ENCODE results near the gene HINT3.
"Not testable (repeated sequence)": the region's sequence is repeated elsewhere in the genome, so short reads cannot be mapped to it uniquely, and the experiment has no call there.

Gene HINT3

DNA sequence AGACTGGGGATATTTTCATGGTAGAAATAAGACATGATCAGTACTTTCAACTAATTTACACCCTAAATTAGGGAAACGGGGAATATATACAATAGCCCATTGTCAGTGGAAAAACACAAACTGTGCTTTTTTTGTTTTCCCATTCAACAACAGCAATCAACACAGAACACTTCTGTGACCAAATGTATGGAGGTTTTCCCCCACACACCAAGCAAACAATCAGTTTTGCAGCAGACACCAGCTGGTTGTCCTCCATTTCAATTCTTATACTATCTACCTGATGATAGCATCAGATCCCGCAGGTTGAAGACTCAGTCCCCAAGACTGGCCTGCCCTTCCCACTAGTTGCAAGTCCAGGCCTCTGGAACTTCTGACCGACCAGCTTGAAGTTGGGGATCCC lies 4.5 kb downstream of the HINT3 start:
- DNase-seq (ENCODE audit: low read depth): no peak
- H3K4me3 ChIP-seq (ENCODE audit: low read length): no peak overlapping the region
- TF ChIP-seq, protein P1, sequence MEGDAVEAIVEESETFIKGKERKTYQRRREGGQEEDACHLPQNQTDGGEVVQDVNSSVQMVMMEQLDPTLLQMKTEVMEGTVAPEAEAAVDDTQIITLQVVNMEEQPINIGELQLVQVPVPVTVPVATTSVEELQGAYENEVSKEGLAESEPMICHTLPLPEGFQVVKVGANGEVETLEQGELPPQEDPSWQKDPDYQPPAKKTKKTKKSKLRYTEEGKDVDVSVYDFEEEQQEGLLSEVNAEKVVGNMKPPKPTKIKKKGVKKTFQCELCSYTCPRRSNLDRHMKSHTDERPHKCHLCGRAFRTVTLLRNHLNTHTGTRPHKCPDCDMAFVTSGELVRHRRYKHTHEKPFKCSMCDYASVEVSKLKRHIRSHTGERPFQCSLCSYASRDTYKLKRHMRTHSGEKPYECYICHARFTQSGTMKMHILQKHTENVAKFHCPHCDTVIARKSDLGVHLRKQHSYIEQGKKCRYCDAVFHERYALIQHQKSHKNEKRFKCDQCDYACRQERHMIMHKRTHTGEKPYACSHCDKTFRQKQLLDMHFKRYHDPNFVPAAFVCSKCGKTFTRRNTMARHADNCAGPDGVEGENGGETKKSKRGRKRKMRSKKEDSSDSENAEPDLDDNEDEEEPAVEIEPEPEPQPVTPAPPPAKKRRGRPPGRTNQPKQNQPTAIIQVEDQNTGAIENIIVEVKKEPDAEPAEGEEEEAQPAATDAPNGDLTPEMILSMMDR (conservative IDR thresholded peaks at IDR 0.05; ENCODE audit: low read length): no peak

- TF ChIP-seq, protein P1 (conservative IDR thresholded peaks at IDR 0.05; ENCODE audit: low read length): no peak
- no peak overlapping the region for H3K4me3 ChIP-seq (ENCODE audit: low read length)
- no peak for DNase-seq (ENCODE audit: low read depth)
Measured at GRCh38 chr6:125962900-125963497, 6.4 kb downstream of the HINT3 start.

GRCh38 chr6:125963817-125964216 lies 7.2 kb downstream of the HINT3 start:
- DNase-seq (ENCODE audit: low read depth): no peak
- TF ChIP-seq, protein P1 (conservative IDR thresholded peaks at IDR 0.05; ENCODE audit: low read length): no peak
- no peak overlapping the region for H3K4me3 ChIP-seq (ENCODE audit: low read length)

- TF ChIP-seq, protein P1 (conservative IDR thresholded peaks at IDR 0.05; ENCODE audit: low read length): no peak
- H3K4me3 ChIP-seq (ENCODE audit: low read length): no peak overlapping the region
- DNase-seq (ENCODE audit: low read depth): no peak
Measured at GRCh38 chr6:125966569-125966968, 10.0 kb downstream of the HINT3 start.

DNA sequence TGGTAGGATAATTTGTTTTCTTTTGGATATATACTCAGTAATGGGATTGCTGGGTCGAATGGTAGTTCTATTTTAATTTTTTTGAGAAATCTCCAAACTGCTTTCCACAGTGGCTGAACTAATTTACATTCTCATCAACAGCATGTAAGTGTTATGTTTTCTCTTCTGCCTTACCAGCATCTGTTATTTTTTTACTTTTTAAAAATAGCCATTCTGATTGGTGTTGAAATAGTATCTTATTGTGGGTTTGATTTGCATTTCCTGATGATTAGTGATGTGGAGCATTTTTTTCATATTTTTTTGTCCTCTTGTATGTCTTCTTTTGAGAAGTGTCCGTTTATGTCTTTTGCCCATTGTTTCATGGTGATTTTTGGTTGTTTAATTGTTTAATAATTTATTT lies 11.9 kb downstream of the HINT3 start:
- no peak for DNase-seq (ENCODE audit: low read depth)
- H3K4me3 ChIP-seq (ENCODE audit: low read length): no peak overlapping the region
- TF ChIP-seq, protein P1 (conservative IDR thresholded peaks at IDR 0.05; ENCODE audit: low read length): no peak

- no peak overlapping the region for H3K4me3 ChIP-seq (ENCODE audit: low read length)
- DNase-seq (ENCODE audit: low read depth): no peak
- TF ChIP-seq, protein P1 (conservative IDR thresholded peaks at IDR 0.05; ENCODE audit: low read length): no peak
Measured at GRCh38 chr6:125970760-125971159, 14.2 kb downstream of the HINT3 start.

GRCh38 chr6:125972478-125972877 lies 15.9 kb downstream of the HINT3 start:
- not testable (repeated sequence) for DNase-seq (ENCODE audit: low read depth)

More at GRCh38 chr6:125972478-125972877, 15.9 kb downstream of the HINT3 start:
- H3K4me3 ChIP-seq (ENCODE audit: low read length): not testable (repeated sequence)

Measured in AG10803 (cell line).